ENCODE data around the gene HERC4.
"Not testable (repeated sequence)": the region's sequence is repeated elsewhere in the genome, so short reads cannot be mapped to it uniquely, and the experiment has no call there.

Gene HERC4

GRCh38 chr10:67884842-67885670 lies 190.0 kb downstream of the HERC4 start:
- peak; percentile 47 to 56 (median 49) for DNase-seq (ENCODE audit: low read depth in 2 of 3, low spot score in 2 of 3)

- peak; percentile 75 to 90 (median 90) for DNase-seq (ENCODE audit: low read depth in 2 of 3, low spot score in 2 of 3)
These were observed 190.7 kb downstream of the HERC4 start, which contains the start of gene SIRT1 for GRCh38 chr10:67884313-67884841. Gene SIRT1 (plus strand): TSS chr10:67884656. CDS start chr10:67884722, 66 bp downstream.

- DNase-seq (ENCODE audit: low read depth in 2 of 3, low spot score in 2 of 3), result no peak
These were observed 191.3 kb downstream of the HERC4 start for GRCh38 chr10:67883710-67884312.

GRCh38 chr10:67878133-67878532 lies 196.9 kb downstream of the HERC4 start:
- no peak for DNase-seq (ENCODE audit: low read depth in 2 of 3, low spot score in 2 of 3)

- not testable (repeated sequence) for DNase-seq (ENCODE audit: low read depth in 2 of 3, low spot score in 2 of 3)
These were observed 197.7 kb downstream of the HERC4 start for GRCh38 chr10:67877421-67877820.

GRCh38 chr10:67875340-67876238 lies 199.5 kb downstream of the HERC4 start:
- DNase-seq (ENCODE audit: low read depth in 2 of 3, low spot score in 2 of 3), result no peak

Data from activated CD8-positive, alpha-beta memory T cell treated with anti-CD3 and anti-CD28 coated beads for 48 hours (primary cell).